Measurements from ENCODE around the gene ATF2.

The ATF2 gene

DNA sequence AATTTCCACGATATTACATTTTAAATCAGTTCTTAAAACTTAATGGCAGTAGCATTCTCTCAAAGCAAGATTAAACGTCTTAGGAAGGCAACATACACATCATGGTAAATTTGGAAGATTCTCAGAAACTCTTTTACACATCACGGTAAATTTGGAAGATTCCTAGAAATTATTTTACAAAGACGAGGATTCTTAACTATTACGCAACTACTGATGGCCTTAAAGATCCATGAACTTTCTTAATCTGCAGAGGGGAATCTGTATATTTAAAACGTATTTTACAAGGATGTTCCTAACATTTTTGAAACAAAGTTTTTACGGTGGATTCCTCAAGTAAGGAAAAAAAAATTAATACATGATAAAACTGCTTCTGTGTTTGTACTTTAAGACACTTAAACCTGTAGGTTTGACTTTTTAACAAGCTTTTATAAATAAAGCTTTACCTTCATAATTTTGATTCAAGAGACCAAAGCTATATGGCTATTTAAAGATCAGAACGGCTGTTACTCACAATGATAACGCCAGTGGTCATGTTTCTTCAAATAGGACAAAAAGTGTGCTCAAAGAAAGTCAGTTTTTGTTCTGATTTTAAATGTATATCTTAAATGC, 1.7 kb downstream of the ATF2 start:
- Histone ChIP-seq H3K27ac (ENCODE audit: insufficient read depth, low read depth, low read length, poor library complexity, severe bottlenecking) (no peak overlapping the region), H3K4me3 (ENCODE audit: insufficient read depth, low read depth, low read length) (peak overlapping the region; percentile 80)
- WGBS, 2 experiments: 57 to 62% methylated on average over 7 to 8 of the region's 9 CpGs

GRCh38 chr2:175164235-175164634, 3.8 kb downstream of the ATF2 start:
- no peaks in the 10 kb centered on the region for H3K4me1 ChIP-seq (ENCODE audit: control insufficient read depth, insufficient read depth, low read length)
- H3K9me3 ChIP-seq (ENCODE audit: control insufficient read depth, low read length): no peaks in the 10 kb centered on the region
- WGBS, 2 experiments: 91 to 95% methylated on average over 7 to 8 of the region's 8 CpGs
- no peak overlapping the region for H3K27ac ChIP-seq (ENCODE audit: insufficient read depth, low read depth, low read length, poor library complexity, severe bottlenecking)
- H3K36me3 ChIP-seq (ENCODE audit: control insufficient read depth, insufficient read depth, low read length): no peaks in the 10 kb centered on the region
- no peak overlapping the region for H3K4me3 ChIP-seq (ENCODE audit: insufficient read depth, low read depth, low read length)
- no peaks in the 10 kb centered on the region for H3K27me3 ChIP-seq (ENCODE audit: control insufficient read depth, insufficient read depth, low read length, poor library complexity, severe bottlenecking)

More for the DNA sequence above, 1.7 kb downstream of the ATF2 start:
- H3K9me3 ChIP-seq (ENCODE audit: control insufficient read depth, low read length): no peaks in the 10 kb centered on the region
- H3K4me1 ChIP-seq (ENCODE audit: control insufficient read depth, insufficient read depth, low read length): no peaks in the 10 kb centered on the region
- H3K36me3 ChIP-seq (ENCODE audit: control insufficient read depth, insufficient read depth, low read length): no peaks in the 10 kb centered on the region
- H3K27me3 ChIP-seq (ENCODE audit: control insufficient read depth, insufficient read depth, low read length, poor library complexity, severe bottlenecking): no peaks in the 10 kb centered on the region

DNA sequence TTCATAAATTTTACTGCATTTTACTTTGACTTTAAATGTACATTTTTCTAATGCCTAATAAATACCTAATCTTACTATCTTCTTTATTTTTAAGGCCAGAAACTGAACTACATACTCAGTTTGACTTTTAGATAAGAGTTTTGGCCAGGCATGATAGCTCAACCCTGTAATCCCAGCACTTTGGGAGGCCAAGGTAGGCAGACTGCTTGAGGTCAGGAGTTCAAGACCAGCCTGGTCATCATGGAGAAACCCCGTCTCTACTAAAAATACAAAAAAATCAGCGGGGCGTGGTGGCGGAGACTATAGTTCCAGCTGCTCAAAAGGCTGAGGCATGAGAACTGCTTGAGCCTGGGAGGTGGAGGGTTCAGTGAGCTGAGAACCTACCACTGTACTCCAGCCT, 9.1 kb downstream of the ATF2 start:
- Histone ChIP-seq H3K27ac (ENCODE audit: insufficient read depth, low read depth, low read length, poor library complexity, severe bottlenecking) (no peak overlapping the region), H3K27me3 (ENCODE audit: control insufficient read depth, insufficient read depth, low read length, poor library complexity, severe bottlenecking) (no peaks in the 10 kb centered on the region)
- 91 to 98% methylated on average over 4 of the region's 4 CpGs for WGBS, 2 experiments

GRCh38 chr2:175156534-175156933, 11.5 kb downstream of the ATF2 start:
- 97 to 99% methylated on average over 5 of the region's 5 CpGs for WGBS, 2 experiments

More for the DNA sequence above, 9.1 kb downstream of the ATF2 start:
- no peak overlapping the region for H3K4me3 ChIP-seq (ENCODE audit: insufficient read depth, low read depth, low read length)
- H3K36me3 ChIP-seq (ENCODE audit: control insufficient read depth, insufficient read depth, low read length): no peaks in the 10 kb centered on the region
- H3K4me1 ChIP-seq (ENCODE audit: control insufficient read depth, insufficient read depth, low read length): no peaks in the 10 kb centered on the region
- H3K9me3 ChIP-seq (ENCODE audit: control insufficient read depth, low read length): no peaks in the 10 kb centered on the region

DNA sequence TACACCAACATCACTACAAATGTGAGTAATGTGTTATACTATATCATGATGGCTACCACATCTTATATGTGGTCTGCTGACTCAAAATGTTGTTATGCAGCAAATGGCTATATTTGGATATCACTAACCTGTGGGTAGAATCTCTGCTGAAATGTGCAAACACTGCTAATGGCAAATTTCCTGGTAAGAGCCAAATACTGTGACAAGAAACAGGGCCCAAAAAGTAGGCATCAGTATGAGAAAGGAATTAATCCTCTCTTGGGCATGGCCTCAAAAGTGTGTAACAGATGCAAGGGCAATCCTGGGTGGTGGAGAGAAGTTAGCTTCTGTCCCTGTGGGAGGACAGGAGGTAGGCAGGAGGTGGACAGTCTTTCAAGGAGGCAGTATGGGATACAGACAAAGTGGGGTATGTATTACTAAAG, 13.3 kb downstream of the ATF2 start:
- Histone ChIP-seq H3K4me3 (ENCODE audit: insufficient read depth, low read depth, low read length) (no peak overlapping the region), H3K27ac (ENCODE audit: insufficient read depth, low read depth, low read length, poor library complexity, severe bottlenecking) (no peak overlapping the region), H3K36me3 (ENCODE audit: control insufficient read depth, insufficient read depth, low read length) (no peaks in the 10 kb centered on the region), H3K4me1 (ENCODE audit: control insufficient read depth, insufficient read depth, low read length) (no peaks in the 10 kb centered on the region), H3K9me3 (ENCODE audit: control insufficient read depth, low read length) (no peaks in the 10 kb centered on the region), H3K27me3 (ENCODE audit: control insufficient read depth, insufficient read depth, low read length, poor library complexity, severe bottlenecking) (no peaks in the 10 kb centered on the region)

More at GRCh38 chr2:175156534-175156933, 11.5 kb downstream of the ATF2 start:
- Histone ChIP-seq H3K27ac (ENCODE audit: insufficient read depth, low read depth, low read length, poor library complexity, severe bottlenecking) (no peak overlapping the region), H3K4me1 (ENCODE audit: control insufficient read depth, insufficient read depth, low read length) (no peaks in the 10 kb centered on the region), H3K4me3 (ENCODE audit: insufficient read depth, low read depth, low read length) (no peak overlapping the region), H3K9me3 (ENCODE audit: control insufficient read depth, low read length) (no peaks in the 10 kb centered on the region), H3K36me3 (ENCODE audit: control insufficient read depth, insufficient read depth, low read length) (no peaks in the 10 kb centered on the region), H3K27me3 (ENCODE audit: control insufficient read depth, insufficient read depth, low read length, poor library complexity, severe bottlenecking) (no peaks in the 10 kb centered on the region)

DNA sequence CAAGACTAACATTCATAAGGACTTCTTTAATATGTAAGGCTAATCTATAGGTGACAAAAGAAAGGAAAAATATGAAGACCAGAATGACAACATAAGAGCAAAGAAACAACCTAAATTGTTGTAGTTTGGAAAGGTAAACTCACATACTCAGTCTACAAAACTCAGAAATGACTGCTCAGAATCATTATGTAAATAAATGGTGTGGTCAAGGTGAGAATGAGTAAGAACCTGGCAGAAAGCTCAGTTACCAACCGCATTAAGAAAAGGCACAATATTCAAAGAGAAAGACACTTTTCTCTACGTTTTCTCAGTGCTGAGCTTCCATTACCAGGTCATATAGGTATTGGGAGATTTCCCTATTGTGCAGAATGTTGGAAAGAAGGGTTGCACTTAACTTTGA, 15.8 kb downstream of the ATF2 start:
- Histone ChIP-seq H3K27ac (ENCODE audit: insufficient read depth, low read depth, low read length, poor library complexity, severe bottlenecking) (no peak overlapping the region), H3K4me1 (ENCODE audit: control insufficient read depth, insufficient read depth, low read length) (no peaks in the 10 kb centered on the region), H3K36me3 (ENCODE audit: control insufficient read depth, insufficient read depth, low read length) (no peaks in the 10 kb centered on the region), H3K4me3 (ENCODE audit: insufficient read depth, low read depth, low read length) (no peak overlapping the region), H3K9me3 (ENCODE audit: control insufficient read depth, low read length) (no peaks in the 10 kb centered on the region), H3K27me3 (ENCODE audit: control insufficient read depth, insufficient read depth, low read length, poor library complexity, severe bottlenecking) (no peaks in the 10 kb centered on the region)
- 90 to 96% methylated on average over 2 of the region's 2 CpGs for WGBS, 2 experiments

- Histone ChIP-seq H3K4me1 (ENCODE audit: control insufficient read depth, insufficient read depth, low read length) (no peaks in the 10 kb centered on the region), H3K27ac (ENCODE audit: insufficient read depth, low read depth, low read length, poor library complexity, severe bottlenecking) (no peak overlapping the region), H3K27me3 (ENCODE audit: control insufficient read depth, insufficient read depth, low read length, poor library complexity, severe bottlenecking) (no peaks in the 10 kb centered on the region), H3K36me3 (ENCODE audit: control insufficient read depth, insufficient read depth, low read length) (no peaks in the 10 kb centered on the region), H3K4me3 (ENCODE audit: insufficient read depth, low read depth, low read length) (no peak overlapping the region), H3K9me3 (ENCODE audit: control insufficient read depth, low read length) (no peaks in the 10 kb centered on the region)
- WGBS, 2 experiments: no CpG with 5 or more reads among the region's 1 CpG
Observed at GRCh38 chr2:175151791-175152190, 16.2 kb downstream of the ATF2 start.

GRCh38 chr2:175147186-175147585, 20.8 kb downstream of the ATF2 start:
- H3K36me3 ChIP-seq (ENCODE audit: control insufficient read depth, insufficient read depth, low read length): peaks cover 2% of the 10 kb centered on the region
- no peak overlapping the region for H3K27ac ChIP-seq (ENCODE audit: insufficient read depth, low read depth, low read length, poor library complexity, severe bottlenecking)
- no peaks in the 10 kb centered on the region for H3K27me3 ChIP-seq (ENCODE audit: control insufficient read depth, insufficient read depth, low read length, poor library complexity, severe bottlenecking)
- no peaks in the 10 kb centered on the region for H3K9me3 ChIP-seq (ENCODE audit: control insufficient read depth, low read length)
- WGBS, 2 experiments: 98 to 100% methylated on average over 2 to 3 of the region's 4 CpGs
- H3K4me1 ChIP-seq (ENCODE audit: control insufficient read depth, insufficient read depth, low read length): no peaks in the 10 kb centered on the region
- no peak overlapping the region for H3K4me3 ChIP-seq (ENCODE audit: insufficient read depth, low read depth, low read length)

GRCh38 chr2:175143678-175144077, 24.3 kb downstream of the ATF2 start:
- H3K27ac ChIP-seq (ENCODE audit: insufficient read depth, low read depth, low read length, poor library complexity, severe bottlenecking): no peak overlapping the region
- no peaks in the 10 kb centered on the region for H3K27me3 ChIP-seq (ENCODE audit: control insufficient read depth, insufficient read depth, low read length, poor library complexity, severe bottlenecking)
- no peak overlapping the region for H3K4me3 ChIP-seq (ENCODE audit: insufficient read depth, low read depth, low read length)
- peaks cover 2% of the 10 kb centered on the region for H3K36me3 ChIP-seq (ENCODE audit: control insufficient read depth, insufficient read depth, low read length)
- no peaks in the 10 kb centered on the region for H3K9me3 ChIP-seq (ENCODE audit: control insufficient read depth, low read length)
- WGBS, 2 experiments: 89 to 92% methylated on average over 2 of the region's 2 CpGs
- no peaks in the 10 kb centered on the region for H3K4me1 ChIP-seq (ENCODE audit: control insufficient read depth, insufficient read depth, low read length)

GRCh38 chr2:175143191-175143590, 24.8 kb downstream of the ATF2 start:
- WGBS, 2 experiments: no CpG with 5 or more reads among the region's 1 CpG
- Histone ChIP-seq H3K4me3 (ENCODE audit: insufficient read depth, low read depth, low read length) (no peak overlapping the region), H3K27me3 (ENCODE audit: control insufficient read depth, insufficient read depth, low read length, poor library complexity, severe bottlenecking) (no peaks in the 10 kb centered on the region), H3K4me1 (ENCODE audit: control insufficient read depth, insufficient read depth, low read length) (no peaks in the 10 kb centered on the region), H3K27ac (ENCODE audit: insufficient read depth, low read depth, low read length, poor library complexity, severe bottlenecking) (no peak overlapping the region), H3K9me3 (ENCODE audit: control insufficient read depth, low read length) (no peaks in the 10 kb centered on the region), H3K36me3 (ENCODE audit: control insufficient read depth, insufficient read depth, low read length) (peaks cover 2% of the 10 kb centered on the region)

DNA sequence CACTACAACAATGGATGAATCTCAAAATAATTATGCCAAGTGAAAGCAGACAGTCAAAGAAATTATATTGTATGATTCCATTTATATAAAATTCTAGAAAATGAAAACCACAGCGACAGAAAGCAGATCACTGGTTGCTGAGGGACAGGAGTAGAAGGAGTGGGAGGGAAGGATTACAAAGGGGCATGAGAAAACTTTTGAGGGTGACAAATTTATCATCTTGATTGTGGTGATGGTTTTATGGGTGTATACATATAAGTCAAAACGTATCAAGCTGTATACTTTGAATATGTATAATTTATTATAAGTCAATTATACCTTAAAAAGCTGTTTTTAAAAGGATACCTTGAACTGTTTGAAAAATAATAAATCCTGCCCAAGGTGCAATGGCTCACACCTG, 27.7 kb downstream of the ATF2 start:
- H3K4me3 ChIP-seq (ENCODE audit: insufficient read depth, low read depth, low read length): no peak overlapping the region
- H3K27me3 ChIP-seq (ENCODE audit: control insufficient read depth, insufficient read depth, low read length, poor library complexity, severe bottlenecking): no peaks in the 10 kb centered on the region
- H3K36me3 ChIP-seq (ENCODE audit: control insufficient read depth, insufficient read depth, low read length): peaks cover 4% of the 10 kb centered on the region
- H3K27ac ChIP-seq (ENCODE audit: insufficient read depth, low read depth, low read length, poor library complexity, severe bottlenecking): no peak overlapping the region
- H3K4me1 ChIP-seq (ENCODE audit: control insufficient read depth, insufficient read depth, low read length): no peaks in the 10 kb centered on the region
- 95 to 100% methylated on average over 1 of the region's 2 CpGs for WGBS, 2 experiments
- no peaks in the 10 kb centered on the region for H3K9me3 ChIP-seq (ENCODE audit: control insufficient read depth, low read length)

All from ectodermal cell (in vitro differentiated cells).